Erythroblast (primary cell): ENCODE data around the gene USP50.

Source experiments
- GATA1 ChIP-seq: IDR thresholded peaks from 2 replicates; pipeline ENCODE4 v1.6.1; 2011; ENCODE audit warnings: low read depth, mild to moderate bottlenecking, control low read depth, low read length, moderate library complexity
- POLR2A ChIP-seq: IDR thresholded peaks from 2 replicates; pipeline ENCODE4 v1.6.1; 2011; ENCODE audit warnings: mild to moderate bottlenecking, low read length

DNA sequence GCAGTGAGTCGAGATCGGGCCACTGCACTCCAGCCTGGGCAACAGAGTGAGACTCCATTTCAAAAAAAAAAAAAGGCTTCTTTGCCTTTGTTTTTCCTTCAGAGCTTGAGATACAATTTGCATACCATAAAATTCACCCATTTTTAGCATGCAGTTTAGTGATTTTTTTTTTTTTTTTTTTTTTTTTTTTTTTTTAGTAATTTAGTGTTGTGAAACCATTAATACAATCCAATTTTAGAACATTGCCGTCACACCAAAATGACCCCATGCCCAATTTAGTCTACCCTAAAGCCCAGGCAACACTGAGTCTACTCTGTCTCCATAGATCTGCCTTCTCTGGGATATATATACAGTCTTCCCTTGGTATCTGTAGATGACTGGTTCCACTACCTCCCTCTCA is 61.1 kb downstream of the USP50 start:
- TF ChIP-seq POLR2A (no peak), GATA1 (no peak)
